Mesendoderm (in vitro differentiated cells): Measurements from ENCODE around the gene ZBTB4.

Experiments
- DNase-seq: peaks from one replicate; pipeline ENCODE4 v3.0.0; 2013
- H2AK5ac ChIP-seq: 2 replicates; pipeline ENCODE4 v1.6.1; 2013; ENCODE audit warnings: low read length, inconsistent platforms
- H2BK120ac ChIP-seq: 2 replicates; pipeline ENCODE4 v1.6.1; 2013; ENCODE audit warnings: low read depth, mild to moderate bottlenecking, low read length, moderate library complexity, mixed read lengths
- H2BK15ac ChIP-seq: replicated peaks from 2 replicates; pipeline ENCODE4 v1.6.1; 2013; ENCODE audit warnings: low read depth, mild to moderate bottlenecking, moderate library complexity
- H2BK5ac ChIP-seq: 2 replicates; pipeline ENCODE4 v1.6.1; 2013; ENCODE audit warnings: low read length, inconsistent platforms
- H3K18ac ChIP-seq: 2 replicates; pipeline ENCODE4 v1.6.1; 2013; ENCODE audit warnings: mild to moderate bottlenecking, low read length, mixed read lengths
- H3K23ac ChIP-seq: one replicate; pipeline ENCODE4 v1.6.1; 2013; ENCODE audit warnings: low read length
- H3K27ac ChIP-seq: 2 replicates; pipeline ENCODE4 v1.5.1; 2013; ENCODE audit warnings: low read depth, mild to moderate bottlenecking, inconsistent platforms, low read length, moderate library complexity
- H3K27me3 ChIP-seq: 2 replicates; pipeline ENCODE4 v1.6.1; 2013; ENCODE audit warnings: low read length, control low read depth, mild to moderate bottlenecking, inconsistent platforms; ENCODE audit not compliant: insufficient read depth, poor library complexity
- H3K36me3 ChIP-seq: 2 replicates; pipeline ENCODE4 v1.6.1; 2013; ENCODE audit warnings: low read length, inconsistent platforms; ENCODE audit not compliant: control insufficient read depth, insufficient read depth
- H3K4ac ChIP-seq: one replicate; pipeline ENCODE4 v1.6.1; 2013; ENCODE audit warnings: low read depth, mild to moderate bottlenecking, low read length, moderate library complexity
- H3K4me1 ChIP-seq: 2 replicates; pipeline ENCODE4 v1.6.1; 2013; ENCODE audit warnings: low read depth, low read length, inconsistent platforms; ENCODE audit not compliant: control insufficient read depth
- H3K4me2 ChIP-seq: 2 replicates; pipeline ENCODE4 v1.6.1; 2013; ENCODE audit warnings: low read length
- H3K4me3 ChIP-seq: 2 replicates; pipeline ENCODE4 v1.5.1; 2013; ENCODE audit warnings: mild to moderate bottlenecking, low read length
- H3K56ac ChIP-seq: one replicate; pipeline ENCODE4 v1.6.1; 2013; ENCODE audit warnings: low read length
- H3K79me1 ChIP-seq: 2 replicates; pipeline ENCODE4 v1.6.1; 2013; ENCODE audit warnings: low read length, inconsistent platforms
- H3K79me2 ChIP-seq: 2 replicates; pipeline ENCODE4 v1.6.1; 2013; ENCODE audit warnings: mild to moderate bottlenecking, low read length; ENCODE audit not compliant: control insufficient read depth, insufficient read depth
- H3K9ac ChIP-seq: 2 replicates; pipeline ENCODE4 v1.6.1; 2013; ENCODE audit warnings: low read length, inconsistent platforms
- H4K5ac ChIP-seq: one replicate; pipeline ENCODE4 v1.6.1; 2013; ENCODE audit warnings: low read length
- H4K8ac ChIP-seq: one replicate; pipeline ENCODE4 v1.6.1; 2013; ENCODE audit warnings: low read depth, mild to moderate bottlenecking, control low read depth, low read length, moderate library complexity
- WGBS: extraction: QIAGEN DNeasy Blood & Tissue Kit; methylation state at CpG from one replicate; pipeline ENCODE4 v1.1.7; 2013; ENCODE audit warnings: low lambda C conversion rate, missing lambda C conversion rate; ENCODE audit not compliant: insufficient coverage; ENCODE audit errors: extremely low coverage; 5-methylcytosine and 5-hydroxymethylcytosine counted together

Gene ZBTB4

GRCh38 chr17:7426203-7426863, 53.1 kb downstream of the ZBTB4 start:
- H3K4me2 ChIP-seq = no peak overlapping the region
- no peak overlapping the region for H3K4me3 ChIP-seq
- no peak overlapping the region for H4K8ac ChIP-seq
- H3K18ac ChIP-seq = no peak overlapping the region
- WGBS = no CpG with 5 or more reads among the region's 33 CpGs
- no peaks in the 10 kb centered on the region for H3K27me3 ChIP-seq
- no peaks in the 10 kb centered on the region for H3K36me3 ChIP-seq
- H3K4me1 ChIP-seq = no peaks in the 10 kb centered on the region
- H4K5ac ChIP-seq = no peak overlapping the region
- no peak overlapping the region for H3K23ac ChIP-seq
- H2AK5ac ChIP-seq = no peak overlapping the region
- H3K56ac ChIP-seq = no peak overlapping the region
- H3K79me1 ChIP-seq = no peaks in the 10 kb centered on the region
- no peak overlapping the region for H3K9ac ChIP-seq
- H3K4ac ChIP-seq = no peak overlapping the region
- H2BK120ac ChIP-seq = no peak overlapping the region
- no peak overlapping the region for H2BK15ac ChIP-seq
- DNase-seq = no peak
- H2BK5ac ChIP-seq = no peak overlapping the region
- no peak overlapping the region for H3K27ac ChIP-seq
- no peaks in the 10 kb centered on the region for H3K79me2 ChIP-seq

DNA sequence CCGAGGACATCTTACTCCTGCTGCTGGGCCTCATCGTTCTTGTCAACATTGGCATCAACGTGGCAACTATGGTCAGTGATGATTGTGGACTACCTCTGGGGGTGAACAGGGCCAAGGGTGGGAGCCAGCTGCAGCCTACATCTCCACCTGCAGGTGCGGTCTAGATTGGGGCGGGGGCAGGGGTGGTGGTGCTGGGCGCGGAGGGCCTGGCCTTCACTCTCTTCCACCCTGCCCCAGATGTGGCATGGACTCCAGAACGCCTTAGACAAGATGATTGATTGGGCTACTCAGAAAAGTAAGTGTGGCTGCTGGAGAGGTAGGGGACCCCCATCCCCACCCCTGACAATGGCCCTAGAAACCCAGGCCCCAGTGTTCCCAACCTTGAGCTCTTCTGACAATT, 53.7 kb downstream of the ZBTB4 start:
- H4K8ac ChIP-seq = no peak overlapping the region
- H2BK15ac ChIP-seq = no peak overlapping the region
- no peak overlapping the region for H3K4ac ChIP-seq
- no peak overlapping the region for H3K4me2 ChIP-seq
- no peaks in the 10 kb centered on the region for H3K79me1 ChIP-seq
- H3K4me3 ChIP-seq = no peak overlapping the region
- H3K79me2 ChIP-seq = no peaks in the 10 kb centered on the region
- no peak overlapping the region for H2BK5ac ChIP-seq
- WGBS = no CpG with 5 or more reads among the region's 8 CpGs
- H3K4me1 ChIP-seq = no peaks in the 10 kb centered on the region
- no peak overlapping the region for H2AK5ac ChIP-seq
- no peak overlapping the region for H3K9ac ChIP-seq
- H3K27ac ChIP-seq = no peak overlapping the region
- no peak overlapping the region for H4K5ac ChIP-seq
- no peak overlapping the region for H3K23ac ChIP-seq
- H2BK120ac ChIP-seq = no peak overlapping the region
- H3K27me3 ChIP-seq = no peaks in the 10 kb centered on the region
- no peak for DNase-seq
- H3K56ac ChIP-seq = no peak overlapping the region
- H3K18ac ChIP-seq = no peak overlapping the region
- no peaks in the 10 kb centered on the region for H3K36me3 ChIP-seq

DNA sequence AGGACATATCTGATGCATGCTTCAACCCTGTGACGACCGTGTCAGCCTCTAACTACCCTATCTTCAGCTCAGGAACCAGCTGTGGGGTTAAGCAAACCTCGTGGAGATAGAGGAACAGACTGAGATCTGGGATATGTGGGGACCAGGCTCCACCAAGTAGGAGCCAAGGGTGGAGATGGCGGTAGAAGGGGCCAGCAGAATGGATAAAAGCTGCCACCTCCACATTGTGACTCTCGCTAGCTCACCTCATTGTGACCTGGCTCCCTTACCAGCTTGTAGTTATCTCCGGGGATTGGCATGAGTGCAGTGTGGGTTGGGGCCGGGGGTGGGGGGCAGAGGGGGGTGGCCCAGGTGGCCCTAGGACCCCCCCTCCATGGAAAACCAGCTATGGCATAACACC, 54.1 kb downstream of the ZBTB4 start, which contains the start of gene SPEM2:
SPEM2 (plus strand) TSS at position 301 of the 400 bp plus-strand sequence; CDS start at position 374, 73 bp downstream.
- Histone ChIP-seq H3K9ac (no peak within 1 kb of the TSS), H3K4me3 (no peak within 1 kb of the TSS), H3K27me3 (no peaks in the 10 kb centered on the region), H4K5ac (no peak within 1 kb of the TSS), H4K8ac (no peak within 1 kb of the TSS), H3K27ac (no peak within 1 kb of the TSS), H3K36me3 (no peaks in the 10 kb centered on the region), H3K23ac (no peak within 1 kb of the TSS), H3K4me2 (no peak within 1 kb of the TSS), H2BK15ac (no peak within 1 kb of the TSS), H3K4ac (no peak within 1 kb of the TSS), H3K79me2 (no peaks in the 10 kb centered on the region), H3K18ac (no peak within 1 kb of the TSS), H3K79me1 (no peaks in the 10 kb centered on the region), H2AK5ac (no peak within 1 kb of the TSS), H2BK5ac (no peak within 1 kb of the TSS), H3K4me1 (no peaks in the 10 kb centered on the region), H3K56ac (no peak within 1 kb of the TSS), H2BK120ac (no peak within 1 kb of the TSS)
- WGBS = no CpG with 5 or more reads among the region's 7 CpGs
- no peak for DNase-seq

- Histone ChIP-seq H3K9ac (no peak overlapping the region), H4K5ac (no peak overlapping the region), H3K79me2 (no peaks in the 10 kb centered on the region), H3K36me3 (no peaks in the 10 kb centered on the region), H2BK120ac (no peak overlapping the region), H3K4me3 (no peak overlapping the region), H3K23ac (no peak overlapping the region), H2AK5ac (no peak overlapping the region), H3K27ac (no peak overlapping the region), H3K4me1 (no peaks in the 10 kb centered on the region), H3K56ac (no peak overlapping the region), H4K8ac (no peak overlapping the region), H2BK15ac (no peak overlapping the region), H3K4me2 (no peak overlapping the region), H3K79me1 (no peaks in the 10 kb centered on the region), H2BK5ac (no peak overlapping the region), H3K18ac (no peak overlapping the region), H3K4ac (no peak overlapping the region), H3K27me3 (no peaks in the 10 kb centered on the region)
- WGBS = no CpG with 5 or more reads among the region's 4 CpGs
- no peak for DNase-seq
Measured at GRCh38 chr17:7423679-7424078, 55.8 kb downstream of the ZBTB4 start.

- H3K4me2 ChIP-seq = no peak overlapping the region
- H2BK15ac ChIP-seq = no peak overlapping the region
- H3K23ac ChIP-seq = no peak overlapping the region
- no peak overlapping the region for H3K4me3 ChIP-seq
- no peak overlapping the region for H3K9ac ChIP-seq
- no peaks in the 10 kb centered on the region for H3K36me3 ChIP-seq
- H3K27ac ChIP-seq = no peak overlapping the region
- no peak overlapping the region for H3K56ac ChIP-seq
- H4K8ac ChIP-seq = no peak overlapping the region
- no peaks in the 10 kb centered on the region for H3K27me3 ChIP-seq
- H2AK5ac ChIP-seq = no peak overlapping the region
- no peaks in the 10 kb centered on the region for H3K4me1 ChIP-seq
- H3K79me2 ChIP-seq = no peaks in the 10 kb centered on the region
- H2BK5ac ChIP-seq = no peak overlapping the region
- H4K5ac ChIP-seq = no peak overlapping the region
- DNase-seq = no peak
- no peak overlapping the region for H3K18ac ChIP-seq
- H2BK120ac ChIP-seq = no peak overlapping the region
- no peaks in the 10 kb centered on the region for H3K79me1 ChIP-seq
- no CpG with 5 or more reads among the region's 16 CpGs for WGBS
- no peak overlapping the region for H3K4ac ChIP-seq
Measured at GRCh38 chr17:7421186-7421585, 58.2 kb downstream of the ZBTB4 start.
